Hepatocyte (in vitro differentiated cells): ENCODE results near the gene SIRT1. TPM values are rescaled to one million over a fixed set of nuclear protein-coding genes. Genes with fewer than 3 reads are reported as not detected.
"Not testable (repeated sequence)": the region's sequence is repeated elsewhere in the genome, so short reads cannot be mapped to it uniquely, and the experiment has no call there.

Experiments used
- DNase-seq: peaks from one replicate; pipeline ENCODE4 v3.0.0-alpha.2; 2016; ENCODE audit warnings: low spot score
- H2AFZ ChIP-seq: fragments of 200-600 bp; sonication (generic); 2 replicates; pipeline ENCODE4 v1.6.0; 2016; ENCODE audit warnings: antibody characterized with exemption, mild to moderate bottlenecking
- H3K27ac ChIP-seq: fragments of 200-600 bp; sonication (generic); 2 replicates; pipeline ENCODE4 v1.5.1; 2016; ENCODE audit warnings: mild to moderate bottlenecking
- H3K27me3 ChIP-seq: fragments of 200-600 bp; sonication (generic); 2 replicates; pipeline ENCODE4 v1.6.1; 2016
- H3K36me3 ChIP-seq: fragments of 200-600 bp; sonication (generic); replicated peaks from 2 replicates; pipeline ENCODE4 v1.5.1; 2016; ENCODE audit warnings: low read depth; ENCODE audit not compliant: insufficient read depth
- H3K4me1 ChIP-seq: fragments of 200-600 bp; sonication (generic); 2 replicates; pipeline ENCODE4 v1.5.1; 2016; ENCODE audit warnings: mild to moderate bottlenecking, moderate library complexity; ENCODE audit not compliant: insufficient read depth
- H3K4me2 ChIP-seq: fragments of 200-600 bp; sonication (generic); 2 replicates; pipeline ENCODE4 v1.6.0; 2016
- H3K4me3 ChIP-seq: fragments of 200-600 bp; sonication (generic); 2 replicates; pipeline ENCODE4 v1.5.1; 2016; ENCODE audit warnings: mild to moderate bottlenecking
- H3K79me2 ChIP-seq: fragments of 200-600 bp; sonication (generic); 2 replicates; pipeline ENCODE4 v1.6.0; 2017; ENCODE audit warnings: mild to moderate bottlenecking
- H3K9me2 ChIP-seq: fragments of 200-600 bp; sonication (generic); replicated peaks from 2 replicates; pipeline ENCODE4 v1.6.0; 2017; ENCODE audit warnings: mild to moderate bottlenecking; ENCODE audit not compliant: insufficient read depth
- H3K9me3 ChIP-seq: fragments of 200-600 bp; sonication (generic); 2 replicates; pipeline ENCODE4 v1.5.1; 2016; ENCODE audit warnings: low read depth, mild to moderate bottlenecking
- H4K20me1 ChIP-seq: fragments of 200-600 bp; sonication (generic); 2 replicates; pipeline ENCODE4 v1.6.0; 2016; ENCODE audit warnings: mild to moderate bottlenecking; ENCODE audit not compliant: insufficient read depth, poor library complexity, severe bottlenecking
- EZH2 ChIP-seq: fragments of 200-600 bp; sonication (generic); IDR thresholded peaks from 2 replicates; pipeline ENCODE4 v1.6.1; 2016; ENCODE audit warnings: antibody characterized with exemption, mild to moderate bottlenecking, borderline replicate concordance
- EZH2phosphoT487 ChIP-seq: fragments of 200-600 bp; sonication (generic); IDR thresholded peaks from one replicate; pipeline ENCODE4 v1.6.1; 2018; ENCODE audit warnings: antibody characterized with exemption, mild to moderate bottlenecking, low read depth, moderate library complexity; ENCODE audit not compliant: unreplicated experiment, severe bottlenecking
- WGBS: methylation state at CpG from one replicate; pipeline ENCODE4 v1.1.6; 2016; ENCODE audit warnings: low lambda C conversion rate; ENCODE audit errors: missing lambda C conversion rate; 5-methylcytosine and 5-hydroxymethylcytosine counted together
- polyA plus RNA-seq: library from polyadenylated mRNA; unstranded; fragments of >200 nt; fragmentation: Nextera tagmentation; extraction: Ambion mirVana; gene quantifications from 2 replicates; pipeline ENCODE4 v1.2.1, GENCODE V29; 2016
- total RNA-seq: library from RNA; depleted of rRNA; stranded (reverse); fragments of >200 nt; gene quantifications from 2 replicates; pipeline ENCODE4 v1.2.3, GENCODE V29; 2014
- TF ChIP-seq, protein P1 (sequence below): fragments of 200-600 bp; sonication (generic); IDR thresholded peaks from 2 replicates; pipeline ENCODE4 v1.5.1; 2016; ENCODE audit warnings: antibody characterized with exemption, mild to moderate bottlenecking; ENCODE audit not compliant: poor library complexity

SIRT1 gene
- total RNA-seq (21.2 and 24.3 TPM in 2 replicates), polyA plus RNA-seq (7.8 and 14.7 TPM in 2 replicates)

DNA sequence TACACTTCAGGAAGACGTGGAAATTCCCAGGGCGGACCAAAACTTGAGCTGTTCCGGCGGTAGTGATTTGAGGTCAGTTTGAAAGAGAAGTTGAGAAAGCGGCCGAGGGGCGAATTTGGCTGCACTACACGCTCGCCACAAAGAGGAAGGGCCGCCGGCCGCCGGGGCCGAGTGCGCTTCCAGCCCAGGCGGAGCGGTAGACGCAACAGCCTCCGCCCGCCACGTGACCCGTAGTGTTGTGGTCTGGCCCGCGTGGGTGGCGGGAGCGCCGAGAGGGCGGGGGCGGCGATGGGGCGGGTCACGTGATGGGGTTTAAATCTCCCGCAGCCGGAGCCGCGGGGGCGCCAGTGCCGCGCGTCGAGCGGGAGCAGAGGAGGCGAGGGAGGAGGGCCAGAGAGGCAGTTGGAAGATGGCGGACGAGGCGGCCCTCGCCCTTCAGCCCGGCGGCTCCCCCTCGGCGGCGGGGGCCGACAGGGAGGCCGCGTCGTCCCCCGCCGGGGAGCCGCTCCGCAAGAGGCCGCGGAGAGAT, at the start of gene SIRT1:
Gene SIRT1 (plus strand): TSS at position 344 of the 529 bp plus-strand sequence. CDS start 66 bp downstream, at position 410.
- peaks cover 29% of the 10 kb centered on the region for H4K20me1 ChIP-seq
- no peaks in the 10 kb centered on the region for H3K27me3 ChIP-seq
- H3K4me1 ChIP-seq: no peaks in the 10 kb centered on the region
- H2AFZ ChIP-seq: peak within 1 kb of the TSS; percentile 87
- peak within 1 kb of the TSS; percentile 95 for H3K4me3 ChIP-seq
- TF ChIP-seq EZH2phosphoT487 (no peak), EZH2 (no peak)
- TF ChIP-seq, protein P1, sequence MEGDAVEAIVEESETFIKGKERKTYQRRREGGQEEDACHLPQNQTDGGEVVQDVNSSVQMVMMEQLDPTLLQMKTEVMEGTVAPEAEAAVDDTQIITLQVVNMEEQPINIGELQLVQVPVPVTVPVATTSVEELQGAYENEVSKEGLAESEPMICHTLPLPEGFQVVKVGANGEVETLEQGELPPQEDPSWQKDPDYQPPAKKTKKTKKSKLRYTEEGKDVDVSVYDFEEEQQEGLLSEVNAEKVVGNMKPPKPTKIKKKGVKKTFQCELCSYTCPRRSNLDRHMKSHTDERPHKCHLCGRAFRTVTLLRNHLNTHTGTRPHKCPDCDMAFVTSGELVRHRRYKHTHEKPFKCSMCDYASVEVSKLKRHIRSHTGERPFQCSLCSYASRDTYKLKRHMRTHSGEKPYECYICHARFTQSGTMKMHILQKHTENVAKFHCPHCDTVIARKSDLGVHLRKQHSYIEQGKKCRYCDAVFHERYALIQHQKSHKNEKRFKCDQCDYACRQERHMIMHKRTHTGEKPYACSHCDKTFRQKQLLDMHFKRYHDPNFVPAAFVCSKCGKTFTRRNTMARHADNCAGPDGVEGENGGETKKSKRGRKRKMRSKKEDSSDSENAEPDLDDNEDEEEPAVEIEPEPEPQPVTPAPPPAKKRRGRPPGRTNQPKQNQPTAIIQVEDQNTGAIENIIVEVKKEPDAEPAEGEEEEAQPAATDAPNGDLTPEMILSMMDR: no peak
- no peaks in the 10 kb centered on the region for H3K36me3 ChIP-seq
- peaks cover 41% of the 10 kb centered on the region for H3K79me2 ChIP-seq
- no peaks in the 10 kb centered on the region for H3K9me3 ChIP-seq
- peak within 1 kb of the TSS; percentile 90 for H3K4me2 ChIP-seq
- DNase-seq: peak; percentile 99
- no peaks in the 10 kb centered on the region for H3K9me2 ChIP-seq
- under 1% methylated on average over 43 of the region's 62 CpGs for WGBS
- H3K27ac ChIP-seq: peak within 1 kb of the TSS; percentile 93

GRCh38 chr10:67835541-67836394, 48.7 kb upstream of the SIRT1 start:
- H3K9me3 ChIP-seq, H3K4me3 ChIP-seq, H2AFZ ChIP-seq, H3K4me1 ChIP-seq, H4K20me1 ChIP-seq, H3K79me2 ChIP-seq, H3K9me2 ChIP-seq, H3K27me3 ChIP-seq, H3K27ac ChIP-seq, DNase-seq, H3K36me3 ChIP-seq: not testable (repeated sequence)
- peak overlapping the region; percentile 2 for H3K4me2 ChIP-seq
- WGBS: 79% methylated on average over 6 of the region's 6 CpGs

GRCh38 chr10:67836488-67836887, 48.0 kb upstream of the SIRT1 start:
- no peak for TF ChIP-seq EZH2
- TF ChIP-seq, protein P1: no peak
- no peak for TF ChIP-seq EZH2phosphoT487
- no peak for DNase-seq
- Histone ChIP-seq H3K27ac (no peak overlapping the region), H3K27me3 (no peaks in the 10 kb centered on the region), H3K4me3 (no peak overlapping the region), H3K4me2 (peak overlapping the region; percentile 2), H3K9me3 (no peaks in the 10 kb centered on the region), H4K20me1 (no peaks in the 10 kb centered on the region), H3K9me2 (no peaks in the 10 kb centered on the region), H3K36me3 (no peaks in the 10 kb centered on the region), H3K79me2 (no peaks in the 10 kb centered on the region), H3K4me1 (no peaks in the 10 kb centered on the region), H2AFZ (no peak overlapping the region)
- 73% methylated on average over 2 of the region's 2 CpGs for WGBS

DNA sequence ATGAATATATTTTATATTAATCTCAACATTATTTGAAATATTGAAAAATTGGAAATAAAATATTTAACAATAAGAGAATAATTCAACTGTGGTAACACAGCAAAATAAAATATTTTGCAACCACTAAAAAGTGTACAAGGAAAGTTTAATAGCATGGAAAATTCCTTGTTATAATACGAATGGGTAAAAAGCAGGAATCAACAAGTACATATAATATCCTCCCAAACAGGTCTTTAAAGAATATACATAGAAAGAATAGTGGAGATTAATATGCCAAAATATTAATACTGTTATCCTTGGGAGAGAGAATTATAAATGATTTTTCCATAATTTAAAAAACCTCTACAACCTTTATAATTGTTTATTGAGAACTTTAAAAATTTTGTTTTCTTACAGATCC, 47.5 kb upstream of the SIRT1 start:
- TF ChIP-seq EZH2phosphoT487 (no peak), EZH2 (no peak)
- TF ChIP-seq, protein P1: no peak
- Histone ChIP-seq H3K9me2 (no peaks in the 10 kb centered on the region), H3K27ac (no peak overlapping the region), H2AFZ (no peak overlapping the region), H4K20me1 (no peaks in the 10 kb centered on the region), H3K4me3 (peak overlapping the region; percentile 3), H3K27me3 (no peaks in the 10 kb centered on the region), H3K79me2 (no peaks in the 10 kb centered on the region), H3K4me1 (no peaks in the 10 kb centered on the region), H3K9me3 (no peaks in the 10 kb centered on the region), H3K4me2 (peak overlapping the region; percentile 63), H3K36me3 (no peaks in the 10 kb centered on the region)
- WGBS: 86% methylated on average over 1 of the region's 1 CpG
- DNase-seq: no peak
